HepG2 (cell line): Measurements from ENCODE around the gene R3HDM1. TPM values are rescaled to one million over a fixed set of nuclear protein-coding genes. Genes with fewer than 3 reads are reported as not detected.

Experiments
- ARNT2 ChIP-seq: sonication (generic); formaldehyde crosslinking; IDR thresholded peaks from 2 replicates; pipeline ENCODE4 v1.8.0; 2022; ENCODE audit warnings: mild to moderate bottlenecking, low read depth, missing genetic modification reagents, moderate library complexity
- GZF1 ChIP-seq: sonication (generic); formaldehyde crosslinking; IDR thresholded peaks from 2 replicates; pipeline ENCODE4 v1.5.1; 2020; ENCODE audit warnings: mild to moderate bottlenecking, missing genetic modification reagents
- KMT2B ChIP-seq: IDR thresholded peaks from 2 replicates; pipeline ENCODE4 v1.6.1; 2016; ENCODE audit warnings: missing genetic modification reagents, missing compliant biosample characterization
- NFYB ChIP-seq: sonication (generic); formaldehyde crosslinking; IDR thresholded peaks from 2 replicates; pipeline ENCODE4 v1.4.0; 2020; ENCODE audit warnings: missing genetic modification reagents
- PCBP1 ChIP-seq: fragments of 200-400 bp; formaldehyde crosslinking; IDR thresholded peaks from 2 replicates; pipeline ENCODE4 v1.6.1; 2017; ENCODE audit warnings: mild to moderate bottlenecking, low read depth, low read length, borderline replicate concordance
- RCOR2 ChIP-seq: IDR thresholded peaks from 2 replicates; pipeline ENCODE4 v1.6.1; 2016; ENCODE audit warnings: missing biosample characterization, missing genetic modification reagents
- REST ChIP-seq, 2 experiments: IDR thresholded peaks; 2 replicates each; pipeline ENCODE4 v1.6.1; 2011 to 2012; ENCODE audit warnings: low read length in 2 of 2, borderline replicate concordance in 1 of 2, low read depth in 1 of 2, mild to moderate bottlenecking in 1 of 2, moderate library complexity in 1 of 2
- RFXAP ChIP-seq: sonication (generic); formaldehyde crosslinking; IDR thresholded peaks from 2 replicates; pipeline ENCODE4 v1.4.0; 2020; ENCODE audit warnings: missing genetic modification reagents, borderline replicate concordance
- RNF219 ChIP-seq: sonication (generic); formaldehyde crosslinking; IDR thresholded peaks from 2 replicates; pipeline ENCODE4 v1.5.0; 2020; ENCODE audit warnings: mild to moderate bottlenecking, missing genetic modification reagents
- TARDBP ChIP-seq: sonication (generic); formaldehyde crosslinking; IDR thresholded peaks from 2 replicates; pipeline ENCODE4 v1.8.0; 2022; ENCODE audit warnings: mild to moderate bottlenecking, missing genetic modification reagents
- ZBTB8A ChIP-seq: sonication (generic); formaldehyde crosslinking; IDR thresholded peaks from 2 replicates; pipeline ENCODE4 v1.4.0; 2020; ENCODE audit warnings: mild to moderate bottlenecking, low read depth, missing genetic modification reagents, borderline replicate concordance
- ZFP37 ChIP-seq: sonication (generic); formaldehyde crosslinking; IDR thresholded peaks from 2 replicates; pipeline ENCODE4 v1.4.0; 2020; ENCODE audit warnings: missing genetic modification reagents, borderline replicate concordance
- ZNF180 ChIP-seq: sonication (generic); formaldehyde crosslinking; IDR thresholded peaks from 2 replicates; pipeline ENCODE4 v1.4.0; 2020; ENCODE audit warnings: low read depth, missing genetic modification reagents, borderline replicate concordance
- ZNF232 ChIP-seq: sonication (generic); formaldehyde crosslinking; IDR thresholded peaks from 2 replicates; pipeline ENCODE4 v1.4.0; 2020; ENCODE audit warnings: missing genetic modification reagents, borderline replicate concordance
- ZNF530 ChIP-seq: sonication (generic); formaldehyde crosslinking; IDR thresholded peaks from 2 replicates; pipeline ENCODE4 v1.5.0; 2020; ENCODE audit warnings: low read depth, mild to moderate bottlenecking, missing genetic modification reagents
- ZNF569 ChIP-seq: sonication (generic); formaldehyde crosslinking; IDR thresholded peaks from 2 replicates; pipeline ENCODE4 v1.5.0; 2020; ENCODE audit warnings: mild to moderate bottlenecking, missing genetic modification reagents, moderate library complexity, borderline replicate concordance
- ZNF691 ChIP-seq: sonication (generic); formaldehyde crosslinking; IDR thresholded peaks from 2 replicates; pipeline ENCODE4 v1.4.0; 2020; ENCODE audit warnings: missing genetic modification reagents, low read depth, mild to moderate bottlenecking, borderline replicate concordance
- ZNF709 ChIP-seq: sonication (generic); formaldehyde crosslinking; IDR thresholded peaks from 2 replicates; pipeline ENCODE4 v1.5.0; 2020; ENCODE audit warnings: mild to moderate bottlenecking, missing genetic modification reagents
- ZNF776 ChIP-seq: sonication (generic); formaldehyde crosslinking; IDR thresholded peaks from 2 replicates; pipeline ENCODE4 v1.4.0; 2020; ENCODE audit warnings: mild to moderate bottlenecking, missing genetic modification reagents
- polyA plus RNA-seq, 8 experiments: library from polyadenylated mRNA; depleted of rRNA in 3 of 8; stranded (reverse) in 7 of 8; unstranded in 1 of 8; fragments of >200 nt; fragmentation: Illumina TruSeq in 4 of 8; extraction: Trizol in 4 of 8; gene quantifications; 2 replicates each; pipeline versions ENCODE4 v1.2.1 to v1.2.3, GENCODE V29; 2011 to 2016; ENCODE audit warnings: low read depth in 4 of 8, missing spikeins in 1 of 8, mixed read lengths in 1 of 8; ENCODE audit not compliant: insufficient read depth in 1 of 8
- total RNA-seq, 5 experiments: library from RNA; depleted of rRNA; stranded (reverse); fragments of >200 nt; fragmentation: Illumina TruSeq; extraction: Trizol; gene quantifications; 2 replicates each; pipeline ENCODE4 v1.2.3, GENCODE V29; 2016; ENCODE audit warnings: low read depth in 1 of 5
- TF ChIP-seq, protein P1 (sequence below): IDR thresholded peaks from 2 replicates; pipeline ENCODE4 v1.6.1; 2016; ENCODE audit warnings: control low read depth

R3HDM1 gene
- total and polyA plus RNA-seq, 2 of the 13 experiments (the other 11 are each of a cell fraction or from before 2014, with no cell fraction given): 15.7 to 54.3 TPM

GRCh38 chr2:135741395-135742324 lies 210.4 kb downstream of the R3HDM1 start, which contains the start of gene UBXN4 (continued):
- TF ChIP-seq ZNF530 (CRISPR knock-in tag): no peak
- TF ChIP-seq, protein P1, sequence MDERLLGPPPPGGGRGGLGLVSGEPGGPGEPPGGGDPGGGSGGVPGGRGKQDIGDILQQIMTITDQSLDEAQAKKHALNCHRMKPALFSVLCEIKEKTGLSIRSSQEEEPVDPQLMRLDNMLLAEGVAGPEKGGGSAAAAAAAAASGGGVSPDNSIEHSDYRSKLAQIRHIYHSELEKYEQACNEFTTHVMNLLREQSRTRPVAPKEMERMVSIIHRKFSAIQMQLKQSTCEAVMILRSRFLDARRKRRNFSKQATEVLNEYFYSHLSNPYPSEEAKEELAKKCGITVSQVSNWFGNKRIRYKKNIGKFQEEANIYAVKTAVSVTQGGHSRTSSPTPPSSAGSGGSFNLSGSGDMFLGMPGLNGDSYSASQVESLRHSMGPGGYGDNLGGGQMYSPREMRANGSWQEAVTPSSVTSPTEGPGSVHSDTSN (CRISPR knock-in tag): no peak
- 0 out of 2 replicates have a peak, but pooled peaks have one; percentile 23 for TF ChIP-seq ZNF180 (CRISPR knock-in tag)
- TF ChIP-seq KMT2B (CRISPR knock-in tag): peak; percentile 85; the same call in 1 of the 2 replicates
- peak; percentile 72 for TF ChIP-seq RFXAP (CRISPR knock-in tag)
- peak; percentile 91 for TF ChIP-seq ZNF709
- TF ChIP-seq GZF1: 0 out of 2 replicates have a peak, but pooled peaks have one; percentile 73
- peak; percentile 96 for TF ChIP-seq ZNF776 (CRISPR knock-in tag)
- peak; percentile 57; the same call in 1 of the 2 replicates for TF ChIP-seq NFYB
- TF ChIP-seq ARNT2 (CRISPR knock-in tag): peak; percentile 97
- TF ChIP-seq RCOR2 (CRISPR knock-in tag): peak; percentile 34; the same call in 1 of the 2 replicates
- TF ChIP-seq ZNF232 (CRISPR knock-in tag): peak; percentile 73; the same call in 1 of the 2 replicates
- peak; percentile 14; the same call in 1 of the 2 replicates for TF ChIP-seq ZFP37 (CRISPR knock-in tag)
- peak; percentile 76 for TF ChIP-seq TARDBP (CRISPR knock-in tag)
- TF ChIP-seq ZNF691: peak; percentile 88
- TF ChIP-seq PCBP1: no peak
- TF ChIP-seq ZNF569 (CRISPR knock-in tag): no peak; the same call in 1 of the 2 replicates
- TF ChIP-seq REST (IDR thresholded peaks at IDR 0.05; ENCODE audit: borderline replicate concordance in 1 of 2, low read depth in 1 of 2, low read length in 2 of 2): peak in 1 of 2 experiments; percentile 11; a peak in 1 of 4 replicates
- TF ChIP-seq RNF219: no peak; the same call in 1 of the 2 replicates
- 0 out of 2 replicates have a peak, but pooled peaks have one; percentile 23 for TF ChIP-seq ZBTB8A (CRISPR knock-in tag)
